HG03139 (cell line): ENCODE results near the gene GTF3C5.
"Not testable (repeated sequence)": the region's sequence is repeated elsewhere in the genome, so short reads cannot be mapped to it uniquely, and the experiment has no call there.

Source experiments
- ATAC-seq: cut with Tn5 transposase; IDR thresholded peaks from one replicate; pipeline ENCODE4 v1.9.1; 2021; ENCODE audit not compliant: unreplicated experiment

Gene GTF3C5

DNA sequence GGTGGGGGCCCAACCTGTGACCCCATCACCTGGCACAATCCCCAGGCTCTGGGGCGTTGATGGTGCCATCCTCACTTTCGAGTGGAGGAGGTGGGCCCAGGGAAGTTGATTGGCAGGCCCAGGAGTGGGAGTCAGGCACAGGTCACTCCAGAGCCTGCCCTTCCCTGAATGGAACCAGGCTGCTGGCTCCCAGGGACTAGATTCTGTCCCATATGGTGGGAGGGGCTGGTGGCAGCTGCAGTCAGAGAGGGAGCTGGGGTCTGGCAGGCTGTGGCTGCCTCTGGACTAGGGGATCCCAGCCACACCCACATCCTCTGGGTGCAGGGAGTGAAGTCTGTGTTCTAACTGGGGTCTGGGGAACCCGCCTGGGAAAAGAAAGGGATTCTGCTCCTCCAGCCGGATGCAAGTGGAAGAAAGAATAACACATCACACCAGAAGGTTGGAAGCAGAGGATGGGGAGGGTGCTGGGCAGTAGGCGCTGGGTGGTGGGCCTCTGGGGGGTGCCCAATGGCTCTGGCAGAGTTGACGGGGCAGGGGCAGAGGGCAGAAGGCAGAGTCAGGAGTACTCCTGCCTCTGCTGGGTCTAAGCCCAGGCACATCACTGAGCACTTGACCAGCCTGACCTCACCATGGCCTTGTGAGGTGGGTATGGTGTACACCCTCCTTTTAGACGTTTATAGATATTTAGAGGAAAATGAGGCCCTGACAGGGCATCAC, 56.8 kb downstream of the GTF3C5 start:
- ATAC-seq: no peak

DNA sequence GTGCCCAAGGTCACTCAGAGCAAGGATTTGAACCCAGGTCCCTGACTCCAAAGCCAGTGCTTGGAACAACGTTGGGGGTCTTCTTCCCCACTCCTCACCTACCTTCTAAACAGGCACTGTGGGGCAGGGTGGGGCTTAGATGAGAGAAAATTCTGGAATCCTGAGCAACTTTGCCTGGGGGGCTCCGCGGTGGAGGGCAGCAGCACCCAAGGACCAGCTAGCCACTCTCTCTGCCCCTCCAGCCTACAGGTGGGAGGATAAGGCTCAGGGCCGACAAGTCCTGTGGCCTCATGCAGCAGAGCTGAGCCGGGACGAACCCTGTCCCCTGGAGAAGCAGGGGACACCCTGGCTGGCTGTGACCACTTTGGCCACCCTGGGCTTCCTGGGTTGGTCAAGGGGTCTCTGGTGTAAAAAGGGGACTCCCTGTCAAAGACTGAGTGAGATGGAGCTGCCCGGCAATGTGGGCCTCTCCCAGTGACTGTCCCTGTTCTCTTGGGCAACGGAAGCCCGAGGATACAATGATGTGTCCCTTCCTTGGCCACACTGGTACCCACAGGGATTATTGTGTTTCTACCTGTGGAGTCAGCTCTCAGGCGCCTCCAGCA, 57.5 kb downstream of the GTF3C5 start:
- no peak for ATAC-seq

DNA sequence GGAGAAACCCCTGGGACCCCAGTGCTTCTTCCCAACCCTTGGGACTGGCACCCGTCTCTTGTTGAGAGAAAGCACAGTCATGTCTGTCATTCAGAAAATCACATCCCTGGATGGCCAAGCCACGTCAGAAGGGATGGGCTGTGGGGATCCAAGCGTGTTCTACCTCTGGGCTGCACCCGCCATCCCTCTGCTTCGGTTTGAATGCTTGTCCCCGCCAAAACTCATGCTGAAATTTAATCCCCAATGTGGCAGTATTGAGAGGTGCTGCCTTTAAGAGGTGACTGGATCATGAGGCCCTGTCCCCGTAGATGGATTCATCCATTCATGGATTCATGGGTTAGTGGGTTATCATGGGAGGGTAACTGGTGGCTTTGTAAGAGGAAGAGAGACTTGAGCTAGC, 58.0 kb downstream of the GTF3C5 start:
- ATAC-seq: no peak

DNA sequence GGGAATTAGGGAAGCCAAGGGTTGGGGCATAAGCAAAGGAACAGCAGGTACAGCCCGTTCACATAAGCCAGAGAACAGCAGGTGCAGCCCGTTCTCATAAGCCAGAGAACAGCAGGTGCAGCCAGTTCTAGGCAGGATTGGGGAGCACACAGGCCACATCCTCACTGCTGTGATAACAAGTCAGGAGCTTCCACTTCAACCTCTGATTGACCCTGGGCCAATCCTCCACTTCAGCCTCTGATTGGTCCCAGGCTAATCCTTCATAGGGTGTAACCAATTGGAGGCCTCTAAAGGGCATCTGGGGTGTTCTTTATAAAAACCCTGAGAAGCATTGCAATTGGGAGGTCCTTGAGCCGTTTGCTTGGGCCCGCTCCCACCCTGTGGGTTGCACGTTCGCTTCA, 58.5 kb downstream of the GTF3C5 start:
- no peak for ATAC-seq

DNA sequence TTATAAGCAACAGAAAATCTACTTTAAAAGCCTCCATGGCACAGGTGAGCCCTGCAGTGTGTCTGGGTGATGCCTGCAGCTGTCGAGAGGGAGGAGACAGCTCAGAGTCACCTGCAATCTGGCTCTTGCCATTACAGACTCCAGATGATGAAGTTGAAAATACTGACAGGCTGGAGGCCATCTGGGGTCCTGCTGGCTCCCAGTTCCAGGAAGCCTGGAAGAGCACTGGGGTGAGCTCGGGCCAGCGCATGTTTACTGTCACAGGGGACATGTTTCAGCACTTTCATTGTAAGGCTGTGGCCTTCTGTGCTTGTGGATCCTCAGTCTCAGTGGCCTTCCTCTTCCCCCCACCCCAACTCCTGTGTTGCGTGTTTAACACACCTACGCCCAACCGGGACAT, 59.4 kb downstream of the GTF3C5 start:
- no peak for ATAC-seq

DNA sequence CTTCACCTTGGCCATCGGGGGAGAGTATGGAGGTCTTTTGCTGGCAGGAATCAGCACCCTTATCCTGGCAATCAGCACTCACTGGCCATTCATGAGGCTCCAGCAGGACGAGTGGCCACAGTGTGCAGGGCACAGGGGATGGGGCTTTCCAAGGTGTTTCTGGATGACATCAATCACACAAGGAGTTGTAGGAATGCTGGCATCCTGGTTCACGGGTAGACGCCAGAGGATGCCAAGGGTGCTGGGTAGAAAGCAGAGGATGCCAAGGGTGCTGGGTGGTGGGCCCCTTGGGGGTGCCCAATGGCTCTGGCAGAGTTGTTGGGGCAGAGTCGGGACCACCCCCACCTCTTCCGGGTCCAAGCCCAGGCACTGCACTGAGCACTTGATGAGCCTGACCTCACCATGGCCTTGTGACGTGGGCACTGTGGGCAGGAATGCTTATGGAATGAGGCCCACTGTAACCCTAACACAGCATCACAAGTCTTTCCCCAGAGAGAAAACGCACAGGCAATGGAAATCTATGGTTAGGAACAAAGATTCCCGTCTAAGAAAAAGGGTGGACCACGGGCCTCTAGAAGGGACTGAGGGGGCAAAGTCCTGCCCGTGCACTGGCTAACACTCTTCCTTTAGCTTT, 60.1 kb downstream of the GTF3C5 start:
- ATAC-seq: no peak

DNA sequence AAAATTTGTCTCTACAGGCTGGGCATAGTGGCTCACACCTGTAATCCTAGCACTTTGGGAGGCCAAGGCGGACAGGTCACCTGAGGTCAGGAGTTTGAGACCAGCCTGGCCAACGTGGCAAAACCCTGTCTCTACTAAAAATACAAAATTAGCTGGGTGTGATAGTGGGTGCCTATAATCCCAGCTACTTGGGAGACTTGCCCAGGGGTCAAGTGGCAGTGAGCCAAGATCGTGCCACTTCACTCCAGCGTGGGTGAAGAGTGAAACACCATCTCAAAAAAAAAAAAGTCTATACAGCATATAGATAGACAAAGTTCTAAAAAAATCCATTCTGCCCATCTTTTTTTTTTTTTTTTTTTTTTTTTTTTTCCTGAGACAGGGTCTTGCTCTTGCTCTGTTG, 63.6 kb downstream of the GTF3C5 start:
- not testable (repeated sequence) for ATAC-seq

DNA sequence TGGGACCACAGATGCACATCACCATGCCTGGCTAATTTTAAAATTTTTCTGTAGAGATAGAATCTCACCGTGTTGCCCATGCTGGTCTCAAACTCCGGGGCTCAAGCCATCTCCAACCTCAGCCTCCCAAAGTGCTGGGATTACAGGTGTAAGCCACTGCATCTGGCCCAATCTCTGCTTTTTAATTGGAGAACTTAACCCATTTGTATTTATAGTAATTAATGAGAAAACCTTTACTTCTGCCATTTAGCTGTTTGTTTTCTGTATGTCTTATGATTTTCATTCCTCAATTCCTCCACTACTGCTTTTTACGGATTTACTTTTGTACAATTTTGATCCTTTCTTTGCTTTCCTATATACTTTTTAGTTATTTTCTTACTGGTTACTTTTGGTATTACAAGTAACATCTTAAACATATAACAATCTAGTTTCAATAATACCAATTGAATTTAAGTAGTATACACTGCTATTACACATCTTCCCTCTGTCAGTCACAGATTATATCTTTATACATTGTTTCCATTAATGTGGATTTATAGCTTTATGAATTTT, 64.1 kb downstream of the GTF3C5 start:
- ATAC-seq: no peak

DNA sequence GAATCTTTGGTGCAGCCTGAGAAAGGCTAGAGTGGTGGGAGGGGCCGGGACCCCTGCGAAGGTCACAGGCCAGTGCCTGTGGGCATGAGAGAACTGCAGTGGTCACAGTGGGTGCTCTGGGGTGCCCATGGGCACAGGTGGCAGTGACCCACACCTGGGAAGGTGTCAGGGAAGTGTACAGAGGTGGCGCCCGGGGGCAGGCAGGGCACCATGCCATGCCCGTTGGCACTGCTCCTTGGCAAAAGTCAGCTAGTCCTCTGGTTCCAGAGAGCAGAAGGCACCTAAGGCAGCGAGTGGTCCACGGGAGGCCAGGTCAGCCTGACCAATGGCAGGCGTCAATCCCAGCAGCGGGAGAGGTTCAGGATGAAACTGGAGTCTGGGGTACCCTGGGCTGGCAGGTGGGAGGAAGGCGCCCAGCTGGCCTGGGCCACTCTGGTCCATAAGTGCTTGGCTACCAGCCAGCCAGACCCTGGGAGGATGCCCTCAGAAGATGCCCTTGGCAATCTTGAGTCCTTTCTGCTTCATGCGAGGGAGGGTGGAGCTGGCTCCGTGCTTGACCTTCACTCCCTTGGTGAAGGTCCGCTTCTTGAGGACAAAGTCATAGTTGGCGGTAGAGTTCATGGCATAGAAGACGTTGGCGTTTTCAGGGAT, 67.4 kb downstream of the GTF3C5 start:
- no peak for ATAC-seq

DNA sequence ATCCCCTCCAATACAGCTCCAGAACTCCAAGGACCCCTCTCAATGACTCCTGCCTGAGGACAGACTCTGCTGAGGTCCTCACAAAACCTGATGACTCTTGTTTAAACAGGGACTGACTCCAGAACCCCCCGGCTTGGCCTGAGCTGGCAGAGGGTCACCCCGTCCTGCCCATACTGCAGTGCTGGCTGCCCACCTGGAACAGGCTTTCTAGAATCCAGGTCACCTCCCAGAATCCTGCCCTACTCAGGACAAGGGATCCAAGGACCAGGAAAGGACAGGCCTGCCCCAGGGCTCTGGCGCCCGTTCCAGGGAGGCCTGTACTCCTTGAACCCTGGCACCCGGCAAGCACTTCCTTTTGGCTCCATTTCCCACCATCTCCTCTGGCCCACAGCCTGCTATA, 68.1 kb downstream of the GTF3C5 start:
- ATAC-seq: no peak

DNA sequence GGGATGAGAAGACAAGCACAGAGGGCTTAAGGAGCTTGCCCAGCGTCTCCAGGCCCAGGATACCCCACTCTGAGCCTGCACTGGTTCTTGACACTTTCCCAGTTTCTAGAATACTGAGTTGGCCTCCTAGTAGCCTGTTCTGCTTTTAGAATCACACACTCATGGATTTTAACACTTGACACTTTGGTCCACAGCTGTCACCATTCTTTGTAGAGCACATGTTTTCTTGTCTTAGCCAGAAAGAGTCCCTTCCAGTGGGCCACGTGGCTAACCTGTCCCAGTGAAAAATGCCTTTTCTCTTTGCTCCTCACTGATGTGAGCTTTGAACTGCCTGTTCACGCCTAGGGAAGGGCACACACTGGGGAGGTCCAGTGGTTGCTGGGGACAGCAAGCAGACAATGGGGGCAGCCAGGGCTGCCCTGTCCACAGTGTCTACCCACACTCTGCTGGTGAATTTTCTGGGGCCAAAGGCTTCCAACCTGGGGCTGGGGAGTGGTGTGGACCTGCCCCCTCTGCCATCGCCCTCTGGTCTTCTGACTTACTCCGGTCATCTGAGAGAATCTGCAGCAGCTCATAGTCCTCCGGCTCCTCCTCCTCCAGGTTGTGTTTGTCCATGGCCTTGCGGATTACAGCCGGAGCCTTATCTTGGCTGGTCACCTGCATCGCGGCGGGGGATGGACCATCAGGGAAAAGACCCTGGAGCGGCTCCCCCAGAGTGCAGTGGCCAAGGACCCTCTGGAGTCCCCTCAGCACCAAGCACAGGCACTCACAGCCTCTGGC, 69.1 kb downstream of the GTF3C5 start:
- ATAC-seq: no peak

DNA sequence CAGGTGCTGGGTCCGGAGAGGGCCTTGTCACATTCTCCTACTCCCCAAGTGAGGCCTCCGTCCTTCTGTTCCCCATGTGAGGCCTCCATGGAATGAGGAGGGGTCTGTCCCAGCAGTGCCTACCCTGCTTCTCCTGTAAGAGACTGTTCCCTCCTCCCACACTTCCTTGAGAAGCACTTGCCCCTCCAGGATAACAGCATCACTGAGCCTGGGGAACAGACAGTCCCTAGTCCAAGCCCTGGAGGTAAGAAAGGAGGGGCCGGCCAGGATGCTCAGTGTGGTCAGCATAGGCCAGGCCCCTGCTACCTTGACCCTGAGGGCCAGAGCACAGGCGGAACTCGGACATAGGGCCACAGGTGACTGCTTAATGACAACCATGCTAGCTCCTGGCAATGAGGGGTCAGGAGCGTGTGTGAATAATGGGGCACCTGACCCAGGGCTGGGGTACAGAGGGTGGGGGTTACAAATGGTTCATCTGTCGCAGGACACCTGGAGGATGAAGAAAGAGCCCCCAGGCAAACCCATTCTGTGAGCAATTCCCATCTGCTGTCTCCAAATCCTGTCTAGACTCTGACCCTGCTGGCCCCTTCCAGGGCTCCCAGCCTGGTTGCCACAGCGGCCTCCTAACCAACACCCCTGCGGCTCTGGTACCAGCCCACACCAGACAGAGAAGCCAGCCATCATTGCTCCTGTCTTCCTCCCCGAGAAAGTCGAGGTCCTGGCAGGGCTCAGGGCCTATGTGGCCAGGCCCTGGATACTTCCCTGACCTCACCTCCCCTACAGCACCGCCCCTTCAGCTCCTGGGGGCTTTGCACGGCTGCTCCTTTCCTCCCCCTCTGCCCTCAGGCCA, 69.9 kb downstream of the GTF3C5 start:
- no peak for ATAC-seq

DNA sequence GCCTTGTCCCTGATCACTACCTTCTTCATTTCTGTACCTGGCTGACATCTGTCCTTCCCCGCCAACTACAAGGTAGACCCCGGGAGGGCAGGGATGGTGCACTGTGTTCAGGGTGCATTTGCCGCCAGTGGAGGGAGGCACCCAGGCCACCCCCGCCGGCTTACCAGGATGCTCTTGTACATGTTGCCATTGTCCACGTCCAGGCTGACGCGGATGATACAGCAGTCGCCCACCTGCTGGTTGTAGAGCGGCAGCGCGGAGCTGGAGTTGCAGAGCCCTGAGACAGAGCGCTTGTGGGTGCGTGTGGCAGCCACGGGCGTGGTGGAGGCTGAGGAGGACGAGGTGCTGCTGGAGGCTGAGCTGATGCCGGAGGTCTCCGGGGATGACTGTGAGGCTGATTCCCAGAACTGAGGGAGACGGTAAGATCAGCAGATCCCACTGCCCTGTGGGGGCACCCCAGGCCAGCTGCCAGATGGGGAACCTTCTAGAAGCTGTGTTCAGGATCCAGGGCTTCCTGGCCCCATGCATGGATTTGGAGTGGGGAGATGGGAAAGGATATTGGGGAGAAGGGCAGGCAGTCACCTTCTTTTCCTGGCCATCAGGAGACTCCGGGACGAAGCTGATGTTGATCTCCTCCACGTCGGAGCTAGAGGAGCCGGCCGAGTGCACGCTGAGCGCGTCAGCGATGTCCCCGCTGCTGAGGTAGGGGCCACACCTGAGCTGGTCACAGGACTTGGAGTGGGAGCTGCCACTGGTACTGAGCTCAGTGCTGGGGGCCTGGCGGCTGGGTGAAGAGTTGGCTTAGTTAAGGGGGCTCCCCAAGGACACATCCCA, 70.8 kb downstream of the GTF3C5 start:
- no peak for ATAC-seq

DNA sequence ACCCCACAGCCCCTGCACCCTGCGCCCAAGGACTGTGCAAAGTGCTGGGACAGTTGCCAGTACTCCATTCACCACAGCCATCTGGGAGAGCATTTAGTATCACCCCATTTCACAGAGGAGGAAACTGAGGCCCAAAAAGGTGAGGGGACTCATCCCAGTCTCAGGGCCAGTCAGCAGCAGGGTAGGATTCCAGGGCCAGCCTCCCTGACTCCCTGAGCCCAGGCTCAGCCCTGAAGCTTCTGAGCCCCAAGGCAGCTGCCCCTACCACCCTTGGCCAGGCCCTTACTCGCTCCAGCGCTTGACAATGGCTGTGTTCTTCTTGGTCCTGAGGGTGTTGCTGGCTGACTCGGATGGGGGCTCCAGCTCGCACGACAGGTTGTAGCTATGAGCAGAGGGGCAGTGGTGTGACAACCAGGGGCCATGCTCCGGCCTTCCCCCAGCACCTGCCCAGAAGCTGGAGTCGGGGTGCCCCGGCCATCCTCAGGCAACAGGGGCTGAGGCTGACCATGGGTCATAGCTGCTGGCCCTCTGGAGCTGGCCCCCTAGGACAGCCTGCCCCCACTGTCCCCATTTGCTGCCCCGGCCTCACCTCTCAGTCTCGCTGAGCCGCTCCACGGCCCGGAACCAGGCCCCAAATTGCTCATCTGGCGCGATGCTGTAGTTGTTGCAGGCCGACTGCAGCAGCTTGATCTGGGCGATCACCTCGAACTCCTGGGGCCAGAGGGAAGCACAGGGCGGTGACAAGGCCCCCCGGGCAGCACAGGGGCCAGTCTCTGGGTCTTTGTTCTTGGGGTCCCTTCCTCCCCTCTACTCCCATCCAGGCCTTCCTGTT, 71.6 kb downstream of the GTF3C5 start:
- no peak for ATAC-seq

DNA sequence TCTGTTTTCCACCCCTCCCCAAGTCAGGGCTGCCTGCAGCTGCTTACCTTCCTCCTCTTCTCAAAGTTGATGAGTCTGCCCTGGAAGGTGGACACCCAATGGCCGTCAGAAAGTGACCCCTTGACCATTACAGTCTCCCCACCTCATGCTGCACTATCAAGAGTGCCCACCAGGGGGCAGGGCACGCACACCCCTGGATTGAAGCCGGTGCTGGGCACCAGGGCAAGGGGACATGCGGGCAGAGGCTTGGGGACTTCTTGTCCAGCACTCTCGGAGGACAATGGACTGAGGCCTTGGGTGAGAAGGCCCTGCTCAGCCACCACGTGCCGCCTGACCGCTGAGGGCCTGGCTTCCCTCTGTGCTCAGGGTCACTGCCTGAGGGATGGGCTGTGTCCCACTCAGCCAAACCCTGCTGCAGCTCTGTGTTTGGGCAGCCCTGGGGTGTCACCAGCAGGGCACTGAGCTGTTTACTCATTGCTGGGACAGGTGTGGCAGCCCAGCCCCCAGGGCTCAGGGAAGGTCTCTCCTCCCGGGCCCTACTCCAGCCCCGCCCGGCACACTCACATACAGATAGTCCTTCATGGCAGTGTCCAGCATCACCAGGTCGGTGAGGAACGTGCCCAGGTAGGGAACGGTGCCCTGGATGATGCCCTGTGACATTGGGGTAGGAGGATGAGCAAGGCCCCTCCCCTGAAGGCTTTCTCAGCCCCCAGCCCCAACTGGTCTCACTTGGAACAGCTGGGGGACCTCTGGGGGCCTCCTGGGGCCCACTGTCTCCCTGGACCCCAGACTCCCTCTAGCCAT, 72.6 kb downstream of the GTF3C5 start:
- no peak for ATAC-seq

DNA sequence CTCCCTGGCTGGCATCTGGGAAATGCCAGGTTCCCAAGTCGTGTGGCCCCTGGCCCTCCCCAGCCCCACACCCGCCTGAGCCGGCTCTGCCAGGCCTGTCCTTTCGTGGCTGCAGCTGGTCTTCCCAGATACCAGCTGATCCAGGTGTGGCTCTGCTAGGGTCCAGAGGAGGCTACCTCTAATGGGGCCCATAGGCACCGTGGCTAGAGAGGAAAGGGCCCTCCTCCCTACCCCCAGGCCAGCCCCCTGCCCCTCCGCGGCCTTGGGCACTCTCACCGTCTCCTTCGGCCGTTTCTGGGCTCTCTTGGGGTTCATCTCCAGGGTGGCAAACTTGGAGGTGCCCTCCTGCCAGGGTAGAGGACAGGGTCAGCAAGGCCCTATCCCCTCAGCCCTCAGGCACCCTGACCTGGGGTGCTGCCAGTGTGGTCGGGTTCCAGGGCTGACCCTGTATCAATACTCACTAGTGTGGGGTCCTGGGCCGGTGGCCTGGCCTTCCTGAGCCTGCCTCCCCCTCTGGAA, 73.2 kb downstream of the GTF3C5 start:
- no peak for ATAC-seq
